DOHH2 (cell line): Measurements from ENCODE around the gene ARL15.

Source experiments
- EZH2phosphoT487 ChIP-seq: fragments of 200-600 bp; sonication (generic); IDR thresholded peaks from 2 replicates; pipeline ENCODE4 v1.6.1; 2017; ENCODE audit warnings: borderline replicate concordance, mild to moderate bottlenecking, antibody characterized with exemption, low read length, moderate library complexity, mixed read lengths
- TF ChIP-seq, protein P1 (sequence below): fragments of 200-600 bp; sonication (generic); IDR thresholded peaks from one replicate; pipeline ENCODE4 v1.5.1; 2014; ENCODE audit warnings: antibody characterized with exemption, mild to moderate bottlenecking, low read depth, low read length; ENCODE audit not compliant: poor library complexity, severe bottlenecking

DNA sequence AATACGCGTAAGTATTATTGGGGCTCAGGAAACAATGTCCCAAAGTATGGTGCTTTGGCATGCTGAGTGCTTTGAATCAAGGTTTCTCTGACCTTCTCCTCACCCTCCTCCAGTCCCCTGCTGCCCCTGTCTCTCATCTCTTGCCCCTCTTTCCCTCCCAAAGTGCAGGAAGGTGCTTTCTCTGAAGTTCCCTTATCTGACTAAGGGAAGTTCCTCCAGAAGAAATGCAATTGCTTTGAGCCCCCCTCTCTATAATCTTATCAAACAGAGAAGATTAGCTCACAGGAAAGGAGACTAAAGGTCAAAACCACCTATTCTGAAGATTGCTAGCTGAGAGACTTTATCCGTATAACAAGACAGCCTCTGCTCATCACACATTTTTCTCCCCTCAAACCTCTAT lies 288.1 kb downstream of the ARL15 start:
- TF ChIP-seq, protein P1, sequence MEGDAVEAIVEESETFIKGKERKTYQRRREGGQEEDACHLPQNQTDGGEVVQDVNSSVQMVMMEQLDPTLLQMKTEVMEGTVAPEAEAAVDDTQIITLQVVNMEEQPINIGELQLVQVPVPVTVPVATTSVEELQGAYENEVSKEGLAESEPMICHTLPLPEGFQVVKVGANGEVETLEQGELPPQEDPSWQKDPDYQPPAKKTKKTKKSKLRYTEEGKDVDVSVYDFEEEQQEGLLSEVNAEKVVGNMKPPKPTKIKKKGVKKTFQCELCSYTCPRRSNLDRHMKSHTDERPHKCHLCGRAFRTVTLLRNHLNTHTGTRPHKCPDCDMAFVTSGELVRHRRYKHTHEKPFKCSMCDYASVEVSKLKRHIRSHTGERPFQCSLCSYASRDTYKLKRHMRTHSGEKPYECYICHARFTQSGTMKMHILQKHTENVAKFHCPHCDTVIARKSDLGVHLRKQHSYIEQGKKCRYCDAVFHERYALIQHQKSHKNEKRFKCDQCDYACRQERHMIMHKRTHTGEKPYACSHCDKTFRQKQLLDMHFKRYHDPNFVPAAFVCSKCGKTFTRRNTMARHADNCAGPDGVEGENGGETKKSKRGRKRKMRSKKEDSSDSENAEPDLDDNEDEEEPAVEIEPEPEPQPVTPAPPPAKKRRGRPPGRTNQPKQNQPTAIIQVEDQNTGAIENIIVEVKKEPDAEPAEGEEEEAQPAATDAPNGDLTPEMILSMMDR: no peak
- TF ChIP-seq EZH2phosphoT487: no peak
